Subcutaneous adipose tissue (tissue), 4 donors: ENCODE results near the gene GJB5. TPM values are rescaled to one million over a fixed set of nuclear protein-coding genes. Genes with fewer than 3 reads are reported as not detected.

Experiments used
- total RNA-seq, 4 donors: library from RNA; depleted of rRNA; stranded (reverse); fragments of >200 nt; gene quantifications; one replicate each; pipeline ENCODE4 v1.1.0, GENCODE V29; 2016
- TF ChIP-seq, protein P1 (sequence below): fragments of 450-650 bp; IDR thresholded peaks from one replicate; pipeline ENCODE4 v1.5.1; 2016; ENCODE audit warnings: low read depth, mild to moderate bottlenecking, control low read depth, antibody characterized with exemption, moderate library complexity

Gene GJB5
- total RNA-seq, 4 donors from 2014 or later: not detected

- TF ChIP-seq, protein P1, sequence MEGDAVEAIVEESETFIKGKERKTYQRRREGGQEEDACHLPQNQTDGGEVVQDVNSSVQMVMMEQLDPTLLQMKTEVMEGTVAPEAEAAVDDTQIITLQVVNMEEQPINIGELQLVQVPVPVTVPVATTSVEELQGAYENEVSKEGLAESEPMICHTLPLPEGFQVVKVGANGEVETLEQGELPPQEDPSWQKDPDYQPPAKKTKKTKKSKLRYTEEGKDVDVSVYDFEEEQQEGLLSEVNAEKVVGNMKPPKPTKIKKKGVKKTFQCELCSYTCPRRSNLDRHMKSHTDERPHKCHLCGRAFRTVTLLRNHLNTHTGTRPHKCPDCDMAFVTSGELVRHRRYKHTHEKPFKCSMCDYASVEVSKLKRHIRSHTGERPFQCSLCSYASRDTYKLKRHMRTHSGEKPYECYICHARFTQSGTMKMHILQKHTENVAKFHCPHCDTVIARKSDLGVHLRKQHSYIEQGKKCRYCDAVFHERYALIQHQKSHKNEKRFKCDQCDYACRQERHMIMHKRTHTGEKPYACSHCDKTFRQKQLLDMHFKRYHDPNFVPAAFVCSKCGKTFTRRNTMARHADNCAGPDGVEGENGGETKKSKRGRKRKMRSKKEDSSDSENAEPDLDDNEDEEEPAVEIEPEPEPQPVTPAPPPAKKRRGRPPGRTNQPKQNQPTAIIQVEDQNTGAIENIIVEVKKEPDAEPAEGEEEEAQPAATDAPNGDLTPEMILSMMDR: no peak
Observed at GRCh38 chr1:34792868-34793727, 38.3 kb downstream of the GJB5 start, which contains the start of gene GJA4. Gene GJA4 (plus strand): TSS chr1:34792999. CDS start chr1:34794214, 1,215 bp downstream.

DNA sequence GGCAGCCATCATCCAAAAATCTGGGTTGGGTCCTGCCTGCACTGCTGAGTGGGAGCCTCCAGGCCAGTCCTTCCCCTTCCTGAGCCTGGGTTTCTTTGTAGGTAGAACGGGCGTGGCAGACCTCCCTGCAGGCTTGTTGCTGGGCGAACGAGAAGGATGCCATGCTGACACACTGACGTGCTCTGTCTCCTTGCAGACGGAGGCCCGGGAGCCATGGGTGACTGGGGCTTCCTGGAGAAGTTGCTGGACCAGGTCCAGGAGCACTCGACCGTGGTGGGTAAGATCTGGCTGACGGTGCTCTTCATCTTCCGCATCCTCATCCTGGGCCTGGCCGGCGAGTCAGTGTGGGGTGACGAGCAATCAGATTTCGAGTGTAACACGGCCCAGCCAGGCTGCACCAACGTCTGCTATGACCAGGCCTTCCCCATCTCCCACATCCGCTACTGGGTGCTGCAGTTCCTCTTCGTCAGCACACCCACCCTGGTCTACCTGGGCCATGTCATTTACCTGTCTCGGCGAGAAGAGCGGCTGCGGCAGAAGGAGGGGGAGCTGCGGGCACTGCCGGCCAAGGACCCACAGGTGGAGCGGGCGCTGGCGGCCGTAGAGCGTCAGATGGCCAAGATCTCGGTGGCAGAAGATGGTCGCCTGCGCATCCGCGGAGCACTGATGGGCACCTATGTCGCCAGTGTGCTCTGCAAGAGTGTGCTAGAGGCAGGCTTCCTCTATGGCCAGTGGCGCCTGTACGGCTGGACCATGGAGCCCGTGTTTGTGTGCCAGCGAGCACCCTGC is 39.3 kb downstream of the GJB5 start:
- TF ChIP-seq, protein P1: no peak

DNA sequence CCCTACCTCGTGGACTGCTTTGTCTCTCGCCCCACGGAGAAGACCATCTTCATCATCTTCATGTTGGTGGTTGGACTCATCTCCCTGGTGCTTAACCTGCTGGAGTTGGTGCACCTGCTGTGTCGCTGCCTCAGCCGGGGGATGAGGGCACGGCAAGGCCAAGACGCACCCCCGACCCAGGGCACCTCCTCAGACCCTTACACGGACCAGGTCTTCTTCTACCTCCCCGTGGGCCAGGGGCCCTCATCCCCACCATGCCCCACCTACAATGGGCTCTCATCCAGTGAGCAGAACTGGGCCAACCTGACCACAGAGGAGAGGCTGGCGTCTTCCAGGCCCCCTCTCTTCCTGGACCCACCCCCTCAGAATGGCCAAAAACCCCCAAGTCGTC is 39.9 kb downstream of the GJB5 start:
- TF ChIP-seq, protein P1: no peak

DNA sequence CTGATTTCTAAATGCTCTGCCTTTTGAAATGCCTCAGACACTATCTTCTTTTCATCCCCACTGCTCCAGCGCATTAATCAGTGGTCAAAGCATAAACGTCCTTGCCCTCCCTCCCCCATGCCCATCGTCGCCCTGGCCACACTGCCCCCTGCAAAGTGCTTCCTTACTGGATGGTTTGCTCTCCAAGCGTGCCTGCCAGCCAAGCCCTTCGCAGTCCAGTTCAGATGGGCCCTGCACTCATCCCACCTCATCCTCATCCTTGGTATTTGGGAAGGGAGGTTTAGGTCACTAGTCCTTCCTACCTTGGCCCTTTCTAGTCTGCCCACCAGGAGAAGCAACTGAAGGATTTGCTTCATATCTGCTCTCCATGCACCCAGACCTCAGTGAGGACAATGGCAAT is 41.1 kb downstream of the GJB5 start:
- TF ChIP-seq, protein P1: no peak

- TF ChIP-seq, protein P1: no peak
Observed at GRCh38 chr1:34796990-34797389, 42.1 kb downstream of the GJB5 start.

DNA sequence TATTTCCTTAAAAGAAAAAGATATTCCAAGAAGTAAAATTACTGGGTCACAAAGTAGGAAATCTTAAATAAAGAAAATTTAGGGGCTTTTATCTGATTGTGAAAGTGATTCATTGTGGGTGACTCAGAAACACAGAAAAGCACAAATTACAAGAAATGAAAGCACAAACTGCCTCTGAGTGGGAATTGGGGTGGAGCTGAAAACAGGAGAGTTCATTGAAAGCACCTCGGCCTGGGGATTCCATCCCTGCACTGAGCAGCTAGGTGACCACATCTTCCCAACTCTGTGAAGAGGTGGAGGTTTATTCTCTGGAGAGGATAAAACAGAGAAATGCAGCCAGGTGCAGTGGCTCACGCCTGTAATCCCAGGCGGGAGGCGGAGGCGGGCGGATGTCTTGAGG is 45.4 kb downstream of the GJB5 start:
- TF ChIP-seq, protein P1: no peak

DNA sequence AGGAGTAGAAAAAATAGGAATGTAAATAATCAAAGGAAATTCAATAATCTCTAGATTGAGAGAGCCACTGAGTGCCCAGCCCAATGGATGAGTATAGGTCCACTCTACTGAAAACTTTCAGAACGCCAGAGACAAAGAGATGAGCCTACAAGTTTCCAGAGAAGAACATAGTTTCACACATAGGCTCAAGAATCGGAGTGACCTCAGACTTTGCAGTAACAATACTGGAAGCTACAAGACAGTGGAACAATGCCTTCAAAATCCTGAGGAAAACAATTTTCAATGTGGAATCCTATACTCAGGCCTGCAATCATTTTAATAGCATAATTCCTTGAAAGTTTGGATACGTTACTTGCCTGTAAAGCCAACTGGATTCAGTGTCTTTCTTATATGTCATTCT is 48.9 kb downstream of the GJB5 start:
- TF ChIP-seq, protein P1: no peak
